H9 (cell line): ENCODE results near the gene CCDC9B. TPM values are rescaled to one million over a fixed set of nuclear protein-coding genes. Genes with fewer than 3 reads are reported as not detected.

Experiments used
- DNase-seq: peaks from one replicate; pipeline ENCODE4 v3.0.0-alpha.2; 2017
- H2AFZ ChIP-seq: one replicate; pipeline ENCODE4 v1.6.1; 2013; ENCODE audit warnings: mild to moderate bottlenecking, low read length, control low read depth, moderate library complexity
- H2AK5ac ChIP-seq: 2 replicates; pipeline ENCODE4 v1.6.1; 2013; ENCODE audit warnings: low read length, control low read depth, mixed read lengths; ENCODE audit not compliant: insufficient read length
- H2BK120ac ChIP-seq: one replicate; pipeline ENCODE4 v1.6.1; 2013; ENCODE audit warnings: low read depth, mild to moderate bottlenecking, low read length, control low read depth, inconsistent platforms; ENCODE audit not compliant: poor library complexity, severe bottlenecking
- H2BK12ac ChIP-seq: 2 replicates; pipeline ENCODE4 v1.6.1; 2013; ENCODE audit warnings: low read length, control low read depth, mixed read lengths, low read depth; ENCODE audit not compliant: insufficient read length
- H2BK15ac ChIP-seq: 2 replicates; pipeline ENCODE4 v1.6.1; 2013; ENCODE audit warnings: low read depth, low read length, control low read depth
- H2BK20ac ChIP-seq: one replicate; pipeline ENCODE4 v1.6.1; 2013; ENCODE audit warnings: low read depth, mild to moderate bottlenecking, low read length, control low read depth, inconsistent platforms; ENCODE audit not compliant: poor library complexity, severe bottlenecking
- H2BK5ac ChIP-seq: 2 replicates; pipeline ENCODE4 v1.6.1; 2013; ENCODE audit warnings: low read length, control low read depth, mixed read lengths; ENCODE audit not compliant: insufficient read length
- H3K14ac ChIP-seq: 2 replicates; pipeline ENCODE4 v1.6.1; 2013; ENCODE audit warnings: low read length, control low read depth; ENCODE audit not compliant: insufficient read depth
- H3K18ac ChIP-seq: 2 replicates; pipeline ENCODE4 v1.6.1; 2013; ENCODE audit warnings: low read depth, mild to moderate bottlenecking, mixed read lengths, low read length, control low read depth; ENCODE audit not compliant: insufficient read length
- H3K23ac ChIP-seq: 2 replicates; pipeline ENCODE4 v1.6.1; 2013; ENCODE audit warnings: low read length, control low read depth, mixed read lengths, low read depth; ENCODE audit not compliant: insufficient read length
- H3K23me2 ChIP-seq: 2 replicates; pipeline ENCODE4 v1.6.1; 2013; ENCODE audit warnings: low read depth, mild to moderate bottlenecking, mixed read lengths, low read length, control low read depth; ENCODE audit not compliant: insufficient read length, poor library complexity, severe bottlenecking
- H3K27ac ChIP-seq: 2 replicates; pipeline ENCODE4 v1.5.1; 2013; ENCODE audit warnings: low read length, control low read depth, mixed read lengths, low read depth; ENCODE audit not compliant: insufficient read length
- H3K27me3 ChIP-seq: 2 replicates; pipeline ENCODE4 v1.6.1; 2013; ENCODE audit warnings: low read length, control low read depth, inconsistent platforms; ENCODE audit not compliant: insufficient read depth
- H3K4ac ChIP-seq: 2 replicates; pipeline ENCODE4 v1.6.1; 2013; ENCODE audit warnings: low read depth, mild to moderate bottlenecking, control low read depth, inconsistent platforms, low read length, moderate library complexity
- H3K4me1 ChIP-seq: 2 replicates; pipeline ENCODE4 v1.6.1; 2013; ENCODE audit warnings: low read length, control low read depth, inconsistent platforms; ENCODE audit not compliant: insufficient read depth
- H3K4me2 ChIP-seq: 2 replicates; pipeline ENCODE4 v1.6.1; 2013; ENCODE audit warnings: low read length, control low read depth, mixed read lengths; ENCODE audit not compliant: insufficient read length, insufficient read depth
- H3K56ac ChIP-seq: 2 replicates; pipeline ENCODE4 v1.6.1; 2013; ENCODE audit warnings: low read depth, mild to moderate bottlenecking, mixed read lengths, low read length, control low read depth; ENCODE audit not compliant: insufficient read length
- H3K79me1 ChIP-seq: 2 replicates; pipeline ENCODE4 v1.6.1; 2013; ENCODE audit warnings: low read depth, mild to moderate bottlenecking, moderate library complexity, low read length, control low read depth, inconsistent platforms; ENCODE audit not compliant: insufficient read depth, poor library complexity, severe bottlenecking
- H3K79me2 ChIP-seq: 2 replicates; pipeline ENCODE4 v1.6.1; 2013; ENCODE audit warnings: low read length, control low read depth, inconsistent platforms; ENCODE audit not compliant: insufficient read depth
- H3K9ac ChIP-seq: 2 replicates; pipeline ENCODE4 v1.6.1; 2013; ENCODE audit warnings: low read length, control low read depth, mixed read lengths; ENCODE audit not compliant: insufficient read length; ENCODE audit errors: extremely low read depth
- H3K9me3 ChIP-seq: one replicate; pipeline ENCODE4 v1.6.1; 2013; ENCODE audit warnings: low read depth, low read length, inconsistent platforms; ENCODE audit not compliant: control insufficient read depth
- H3T11ph ChIP-seq: one replicate; pipeline ENCODE4 v1.6.1; 2013; ENCODE audit warnings: mild to moderate bottlenecking, low read length, control low read depth, inconsistent platforms
- H4K20me1 ChIP-seq: one replicate; pipeline ENCODE4 v1.6.1; 2013; ENCODE audit not compliant: control insufficient read depth, insufficient read length, insufficient read depth
- H4K5ac ChIP-seq: 2 replicates; pipeline ENCODE4 v1.6.1; 2013; ENCODE audit warnings: low read depth, mild to moderate bottlenecking, mixed read lengths, low read length, control low read depth; ENCODE audit not compliant: insufficient read length
- H4K8ac ChIP-seq: replicated peaks from 2 replicates; pipeline ENCODE4 v1.6.1; 2013; ENCODE audit warnings: low read length, control low read depth, mixed read lengths, low read depth; ENCODE audit not compliant: insufficient read length
- H4K91ac ChIP-seq: 2 replicates; pipeline ENCODE4 v1.6.1; 2013; ENCODE audit warnings: low read depth, mild to moderate bottlenecking, moderate library complexity, mixed read lengths, low read length, control low read depth; ENCODE audit not compliant: insufficient read length
- H3K27ac Mint-ChIP-seq, 3 experiments: 2 replicates in 2 of 3; 3 replicates in 1 of 3; pipeline ENCODE4 v1.8.0; 2020 to 2021; ENCODE audit warnings: mixed read lengths in 3 of 3, mild to moderate bottlenecking in 1 of 3, moderate library complexity in 1 of 3
- H3K27me3 Mint-ChIP-seq: 2 replicates; pipeline ENCODE4 v1.8.0; 2021; ENCODE audit warnings: low read depth, mild to moderate bottlenecking, moderate library complexity, mixed read lengths
- H3K36me3 Mint-ChIP-seq, 3 experiments: 2 replicates in 2 of 3; 3 replicates in 1 of 3; pipeline ENCODE4 v1.8.0; 2020 to 2021; ENCODE audit warnings: low read depth in 3 of 3, mixed read lengths in 3 of 3; ENCODE audit not compliant: insufficient read depth in 1 of 3
- H3K4me1 Mint-ChIP-seq, 2 experiments: 2 replicates each; pipeline ENCODE4 v1.8.0; 2020; ENCODE audit warnings: mixed read lengths in 2 of 2
- H3K4me3 Mint-ChIP-seq, 2 experiments: 2 replicates in 1 of 2; 3 replicates in 1 of 2; pipeline ENCODE4 v1.8.0; 2020 to 2021; ENCODE audit warnings: mild to moderate bottlenecking in 2 of 2, mixed read lengths in 2 of 2, moderate library complexity in 1 of 2
- H3K9me3 Mint-ChIP-seq, 2 experiments: 2 replicates in 1 of 2; 3 replicates in 1 of 2; pipeline ENCODE4 v1.8.0; 2020; ENCODE audit warnings: mild to moderate bottlenecking in 2 of 2, mixed read lengths in 2 of 2, moderate library complexity in 1 of 2
- WGBS: extraction: QIAGEN DNeasy Blood & Tissue Kit; methylation state at CpG from one replicate; pipeline ENCODE4 v1.1.7; 2013; ENCODE audit warnings: missing lambda C conversion rate, low lambda C conversion rate, mixed read lengths; ENCODE audit not compliant: insufficient read length; ENCODE audit errors: extremely low coverage; 5-methylcytosine and 5-hydroxymethylcytosine counted together
- total RNA-seq: library from RNA; stranded (reverse); gene quantifications from 2 replicates; pipeline ENCODE4 v1.2.1, GENCODE V29; 2021
- TF ChIP-seq, protein P1 (sequence below): fragments of 200-600 bp; sonication (generic); conservative IDR thresholded peaks from 3 replicates; pipeline ENCODE4 v1.8.0; 2021; ENCODE audit warnings: antibody characterized with exemption, mild to moderate bottlenecking

The CCDC9B gene
- total RNA-seq, 1 experiment from 2014 or later: 0.48 TPM

DNA sequence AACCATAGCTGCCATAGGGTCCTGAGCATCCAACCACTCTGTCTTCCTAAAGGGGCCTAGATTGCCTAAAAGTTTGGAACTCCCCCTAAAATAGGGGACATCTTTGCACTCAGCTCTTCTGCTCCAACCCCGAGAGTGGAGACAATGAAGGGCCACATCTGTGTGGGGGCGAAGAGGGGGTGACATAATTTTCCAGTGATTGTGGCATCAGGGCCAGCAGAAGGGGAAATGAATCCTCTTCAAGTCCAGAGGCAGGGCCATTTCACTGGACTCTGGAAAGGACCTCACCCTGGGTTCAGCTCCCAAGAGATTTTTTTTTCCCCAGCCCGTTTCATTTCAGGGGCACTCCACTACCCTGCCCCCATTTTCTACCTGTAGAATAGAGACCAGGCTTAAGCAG, 53.2 kb downstream of the CCDC9B start:
- no peak overlapping the region for H3K56ac ChIP-seq
- Mint-ChIP-seq H3K4me3 (no peak overlapping the region), H3K27me3 (peaks cover 86% of the 10 kb centered on the region), H3K4me1 (peaks cover 33 to 46% of the 10 kb centered on the region in 2 experiments), H3K27ac (no peak overlapping the region; a peak in 1 of 7 replicates), H3K36me3 (no peaks in the 10 kb centered on the region; a peak in 1 of 7 replicates), H3K9me3 (no peaks in the 10 kb centered on the region)
- no peak overlapping the region for H3K14ac ChIP-seq
- no peak overlapping the region for H2BK12ac ChIP-seq
- WGBS: no CpG with 5 or more reads among the region's 3 CpGs
- no peak overlapping the region for H3K4ac ChIP-seq
- no peak overlapping the region for H4K91ac ChIP-seq
- no peak overlapping the region for H2AFZ ChIP-seq
- H2BK20ac ChIP-seq: no peak overlapping the region
- no peak overlapping the region for H3K9ac ChIP-seq
- peaks cover 12% of the 10 kb centered on the region for H3K23me2 ChIP-seq
- peaks cover 25% of the 10 kb centered on the region; the same call in 1 of the 2 replicates for H3K27me3 ChIP-seq
- no peaks in the 10 kb centered on the region for H3K79me1 ChIP-seq
- H2BK15ac ChIP-seq: no peak overlapping the region
- H4K8ac ChIP-seq: no peak overlapping the region
- H3K4me2 ChIP-seq: no peak overlapping the region
- no peaks in the 10 kb centered on the region for H3K79me2 ChIP-seq
- H2BK120ac ChIP-seq: no peak overlapping the region
- H3K18ac ChIP-seq: no peak overlapping the region
- TF ChIP-seq, protein P1, sequence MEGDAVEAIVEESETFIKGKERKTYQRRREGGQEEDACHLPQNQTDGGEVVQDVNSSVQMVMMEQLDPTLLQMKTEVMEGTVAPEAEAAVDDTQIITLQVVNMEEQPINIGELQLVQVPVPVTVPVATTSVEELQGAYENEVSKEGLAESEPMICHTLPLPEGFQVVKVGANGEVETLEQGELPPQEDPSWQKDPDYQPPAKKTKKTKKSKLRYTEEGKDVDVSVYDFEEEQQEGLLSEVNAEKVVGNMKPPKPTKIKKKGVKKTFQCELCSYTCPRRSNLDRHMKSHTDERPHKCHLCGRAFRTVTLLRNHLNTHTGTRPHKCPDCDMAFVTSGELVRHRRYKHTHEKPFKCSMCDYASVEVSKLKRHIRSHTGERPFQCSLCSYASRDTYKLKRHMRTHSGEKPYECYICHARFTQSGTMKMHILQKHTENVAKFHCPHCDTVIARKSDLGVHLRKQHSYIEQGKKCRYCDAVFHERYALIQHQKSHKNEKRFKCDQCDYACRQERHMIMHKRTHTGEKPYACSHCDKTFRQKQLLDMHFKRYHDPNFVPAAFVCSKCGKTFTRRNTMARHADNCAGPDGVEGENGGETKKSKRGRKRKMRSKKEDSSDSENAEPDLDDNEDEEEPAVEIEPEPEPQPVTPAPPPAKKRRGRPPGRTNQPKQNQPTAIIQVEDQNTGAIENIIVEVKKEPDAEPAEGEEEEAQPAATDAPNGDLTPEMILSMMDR: no peak
- no peak overlapping the region for H4K5ac ChIP-seq
- no peaks in the 10 kb centered on the region for H3K9me3 ChIP-seq
- peaks cover 5% of the 10 kb centered on the region for H3K4me1 ChIP-seq
- H3K27ac ChIP-seq: no peak overlapping the region
- DNase-seq: no peak
- no peak overlapping the region for H3K23ac ChIP-seq
- H2AK5ac ChIP-seq: no peak overlapping the region
- H3T11ph ChIP-seq: no peak overlapping the region
- H2BK5ac ChIP-seq: no peak overlapping the region
- H4K20me1 ChIP-seq: no peaks in the 10 kb centered on the region
